ENCODE data around the gene USP54.

DNA sequence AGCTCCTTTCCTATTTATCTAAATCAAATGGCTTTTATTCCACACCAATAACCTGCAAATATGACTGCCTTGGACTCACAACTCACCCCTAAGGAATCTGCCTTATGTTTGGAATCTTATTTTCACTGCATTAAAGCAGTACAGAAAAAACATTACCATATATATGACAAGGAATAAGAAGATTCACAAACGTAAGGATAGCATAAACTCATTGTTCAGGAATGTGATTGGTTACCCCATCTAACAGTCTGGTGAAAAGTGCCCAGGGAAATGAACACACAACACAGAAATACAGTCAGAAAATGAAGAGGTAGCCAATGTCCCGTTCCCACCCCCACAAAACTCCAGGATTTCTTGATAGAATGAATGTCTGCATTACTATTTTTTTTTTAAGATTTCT lies 97.4 kb downstream of the USP54 start:
- TF ChIP-seq RAD21 (IDR thresholded peaks at IDR 0.05; ENCODE audit: low read depth): no peak
- TF ChIP-seq TAF1 (IDR thresholded peaks at IDR 0.05; ENCODE audit: low read depth): no peak
- TF ChIP-seq EP300 (IDR thresholded peaks at IDR 0.05; ENCODE audit: borderline replicate concordance): no peak
- TF ChIP-seq MAX (IDR thresholded peaks at IDR 0.05): no peak
- no peak for TF ChIP-seq TCF12 (IDR thresholded peaks at IDR 0.05; ENCODE audit: low read depth)
- no peak for TF ChIP-seq TEAD4 (IDR thresholded peaks at IDR 0.05)
